ENCODE results near the gene CDC26.
"Not testable (repeated sequence)": the region's sequence is repeated elsewhere in the genome, so short reads cannot be mapped to it uniquely, and the experiment has no call there.

Gene CDC26

DNA sequence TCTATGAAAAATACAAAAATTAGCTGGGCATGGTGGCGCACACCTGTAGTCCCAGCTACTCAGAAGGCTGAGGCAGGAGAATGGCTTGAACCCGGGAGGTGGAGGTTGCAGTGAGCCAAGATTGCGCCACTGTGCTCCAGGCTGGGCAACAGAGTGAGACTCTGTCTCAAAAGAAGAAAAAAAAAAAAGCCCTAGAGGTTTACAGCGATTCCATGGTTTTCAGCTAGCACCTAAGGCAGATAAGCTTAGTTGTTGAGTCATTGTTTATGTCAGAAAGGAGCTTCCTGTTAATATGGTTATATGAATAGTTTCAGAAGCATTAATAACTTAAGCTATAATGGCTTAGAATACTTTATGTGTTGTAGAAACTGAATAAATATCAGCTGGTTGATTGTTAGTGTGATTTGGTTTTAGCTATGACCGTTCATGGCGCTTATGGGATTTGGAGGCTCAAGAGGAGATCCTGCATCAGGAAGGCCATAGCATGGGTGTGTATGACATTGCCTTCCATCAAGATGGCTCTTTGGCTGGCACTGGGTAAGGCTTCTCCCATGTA lies 14.8 kb upstream of the CDC26 start:
- DNase-seq, result no peak

DNA sequence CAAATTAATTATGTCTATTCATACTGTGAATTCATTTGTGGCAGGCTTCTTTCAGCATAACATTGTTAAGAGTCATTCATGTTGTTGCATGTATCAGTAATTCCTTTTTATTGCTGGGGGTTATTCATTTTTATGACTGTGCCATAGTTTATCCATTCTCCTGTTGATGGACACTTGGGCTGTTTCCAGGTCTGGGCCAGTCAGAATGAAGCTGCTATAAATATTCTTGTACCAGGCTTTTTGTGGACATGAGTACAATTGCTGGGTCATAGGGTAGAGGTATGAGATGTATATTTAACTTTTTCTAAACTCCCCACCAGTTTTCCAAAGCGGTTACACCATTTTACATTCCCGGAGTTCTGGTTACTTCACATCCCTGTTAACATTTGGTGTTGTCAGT lies 13.7 kb upstream of the CDC26 start:
- no peak for DNase-seq

DNA sequence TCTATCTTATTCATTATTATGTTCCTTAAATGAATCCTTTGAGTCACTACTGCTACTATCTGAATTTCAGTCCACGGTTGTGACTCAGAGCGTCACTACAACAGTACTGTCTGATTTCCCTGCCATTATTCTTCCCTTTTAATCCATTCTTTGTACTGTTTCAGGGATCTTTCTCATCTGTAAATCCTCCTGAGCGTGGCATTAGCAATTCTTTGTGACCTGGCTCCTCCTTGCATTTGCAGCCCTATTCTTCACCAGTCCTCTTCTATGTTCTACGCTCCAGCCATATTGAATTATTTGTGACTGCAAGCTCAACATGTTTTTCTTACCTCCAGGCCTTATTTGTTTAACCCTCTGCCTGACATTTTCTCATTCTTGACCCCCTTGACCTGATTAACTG lies 6.0 kb upstream of the CDC26 start:
- DNase-seq, result no peak

DNA sequence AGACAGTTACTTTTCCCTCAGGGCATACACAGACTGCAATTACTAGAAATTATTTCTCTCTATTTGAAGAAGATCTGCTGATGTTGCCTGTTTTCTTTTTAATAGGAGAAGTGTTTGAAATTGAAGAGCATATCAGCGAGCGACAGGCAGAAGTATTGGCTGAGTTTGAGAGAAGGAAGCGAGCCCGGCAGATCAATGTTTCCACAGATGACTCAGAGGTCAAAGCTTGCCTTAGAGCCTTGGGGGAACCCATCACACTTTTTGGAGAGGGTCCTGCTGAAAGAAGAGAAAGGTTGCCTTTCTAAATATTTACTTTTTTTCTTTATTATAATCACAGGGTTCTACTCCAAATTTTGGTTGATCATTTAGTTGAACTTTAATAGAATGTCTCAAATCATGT lies 3.5 kb upstream of the CDC26 start:
- DNase-seq, result no peak

DNA sequence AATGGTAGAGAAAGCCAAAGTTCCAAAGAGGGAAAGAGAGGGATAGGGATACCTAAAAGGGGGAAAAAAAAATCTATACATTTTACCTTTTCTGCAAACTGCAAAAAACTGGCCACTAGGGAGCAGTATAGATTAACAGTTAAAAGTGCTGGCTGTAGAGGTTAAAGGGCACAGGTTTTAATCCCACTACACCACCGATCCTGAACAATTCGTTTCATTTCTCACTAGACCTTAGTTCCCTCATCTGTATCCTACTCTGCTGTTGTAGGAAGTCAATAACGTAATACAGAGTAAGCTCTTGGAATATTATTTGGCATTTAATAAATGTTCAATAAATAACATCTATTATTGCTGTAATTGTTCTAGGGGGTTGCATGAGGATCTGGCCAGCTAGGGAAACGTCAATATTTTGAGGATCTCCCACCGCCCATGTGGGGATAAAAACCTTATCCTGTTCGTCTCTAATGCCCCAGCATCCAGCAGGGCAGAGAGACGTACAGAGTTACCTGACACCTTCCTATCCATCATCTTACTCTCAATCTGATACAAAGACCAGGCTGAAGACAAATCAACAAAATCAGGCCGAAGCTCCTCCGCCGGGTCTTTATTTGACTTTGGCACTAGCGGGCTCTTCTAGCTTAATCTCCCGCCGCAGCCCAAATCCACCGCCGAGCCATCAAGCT lies 757 bp downstream of the CDC26 start:
- no peak for DNase-seq

DNA sequence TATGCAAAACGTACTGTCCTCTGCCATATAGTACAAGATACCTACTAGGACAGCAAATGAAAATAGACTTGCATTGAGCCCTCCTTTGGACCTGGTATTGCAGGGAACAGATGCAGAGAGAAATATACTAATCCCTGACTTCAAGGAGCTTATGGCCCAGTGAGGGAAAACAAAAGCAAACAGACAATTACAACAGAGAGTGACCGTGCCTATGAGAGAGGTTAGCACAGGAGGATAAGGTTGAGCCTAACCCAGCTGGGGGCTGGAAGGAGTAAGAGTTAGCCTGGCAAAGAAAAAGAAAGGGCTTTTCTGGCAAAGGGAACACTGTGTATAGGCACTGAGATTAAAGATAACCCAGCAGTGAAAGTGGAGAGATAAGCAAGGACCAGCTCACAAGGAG lies 5.5 kb downstream of the CDC26 start:
- DNase-seq, result no peak

DNA sequence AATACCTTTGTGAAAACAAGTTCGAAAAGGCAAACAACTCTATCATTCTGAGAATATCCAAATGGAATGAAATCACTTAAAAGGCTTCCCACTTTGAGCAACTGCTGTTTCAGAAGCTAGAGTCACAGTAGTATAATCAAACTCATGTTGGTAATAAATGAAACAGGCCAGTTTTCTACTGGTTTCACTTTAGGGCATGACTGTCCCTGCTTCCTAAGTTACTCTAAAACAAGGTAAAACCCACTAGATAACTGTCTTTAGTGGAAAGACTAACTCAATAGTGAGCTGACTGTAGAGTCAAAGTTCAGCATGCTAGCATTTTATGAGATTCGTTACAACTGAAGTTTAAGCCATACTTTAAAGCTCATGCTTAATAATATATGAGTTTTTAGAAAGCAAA lies 6.0 kb downstream of the CDC26 start:
- DNase-seq, result no peak

DNA sequence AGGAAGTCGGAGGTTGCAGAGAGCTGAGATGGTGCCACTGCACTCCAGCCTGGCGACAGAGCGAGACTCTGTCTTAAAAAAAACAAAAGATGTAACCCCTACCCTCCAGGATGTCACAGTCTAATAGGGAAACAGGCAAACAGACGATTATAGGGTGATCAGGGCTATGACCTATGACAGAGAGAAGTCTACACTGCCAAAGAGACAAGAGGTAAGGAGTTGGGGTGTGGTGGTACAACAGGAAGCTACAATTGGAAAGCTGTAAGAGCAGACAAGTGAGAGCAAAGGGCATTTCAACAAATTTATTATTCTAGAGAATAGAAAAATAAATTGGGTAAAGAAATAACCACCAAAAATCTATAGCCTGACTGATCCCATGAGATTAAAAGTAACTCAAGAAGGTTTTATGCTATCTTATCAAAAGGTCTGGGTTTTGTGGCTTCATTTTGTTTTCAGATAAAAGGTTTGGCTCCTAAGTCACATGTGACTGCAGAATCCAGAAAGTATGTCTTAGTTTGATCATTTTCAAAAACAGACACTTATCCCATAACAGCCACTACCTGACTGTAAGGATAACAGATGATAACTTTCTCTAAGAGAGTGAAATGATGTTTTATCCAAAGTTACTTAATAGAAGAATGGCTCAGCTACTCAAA lies 7.3 kb downstream of the CDC26 start:
- no peak for DNase-seq

DNA sequence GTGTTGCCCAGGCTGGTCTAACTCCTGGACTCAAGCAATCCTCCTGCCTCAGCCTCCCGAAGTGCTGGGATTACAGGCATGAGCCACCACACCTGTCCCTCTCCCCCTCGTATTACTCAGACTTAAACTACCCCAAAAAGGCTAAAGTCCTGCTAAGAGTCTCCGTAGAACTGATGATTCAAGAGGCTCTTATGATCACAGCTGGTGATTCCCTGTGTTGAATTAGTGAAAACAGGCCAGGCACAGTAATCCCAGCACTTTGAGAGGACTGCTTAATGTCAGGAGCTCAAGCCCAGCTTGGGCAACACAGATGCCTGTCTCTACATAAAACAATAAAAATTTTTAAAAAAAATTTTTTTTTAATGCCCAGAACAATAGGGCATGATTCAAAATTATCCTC lies 9.2 kb downstream of the CDC26 start:
- DNase-seq, result no peak

DNA sequence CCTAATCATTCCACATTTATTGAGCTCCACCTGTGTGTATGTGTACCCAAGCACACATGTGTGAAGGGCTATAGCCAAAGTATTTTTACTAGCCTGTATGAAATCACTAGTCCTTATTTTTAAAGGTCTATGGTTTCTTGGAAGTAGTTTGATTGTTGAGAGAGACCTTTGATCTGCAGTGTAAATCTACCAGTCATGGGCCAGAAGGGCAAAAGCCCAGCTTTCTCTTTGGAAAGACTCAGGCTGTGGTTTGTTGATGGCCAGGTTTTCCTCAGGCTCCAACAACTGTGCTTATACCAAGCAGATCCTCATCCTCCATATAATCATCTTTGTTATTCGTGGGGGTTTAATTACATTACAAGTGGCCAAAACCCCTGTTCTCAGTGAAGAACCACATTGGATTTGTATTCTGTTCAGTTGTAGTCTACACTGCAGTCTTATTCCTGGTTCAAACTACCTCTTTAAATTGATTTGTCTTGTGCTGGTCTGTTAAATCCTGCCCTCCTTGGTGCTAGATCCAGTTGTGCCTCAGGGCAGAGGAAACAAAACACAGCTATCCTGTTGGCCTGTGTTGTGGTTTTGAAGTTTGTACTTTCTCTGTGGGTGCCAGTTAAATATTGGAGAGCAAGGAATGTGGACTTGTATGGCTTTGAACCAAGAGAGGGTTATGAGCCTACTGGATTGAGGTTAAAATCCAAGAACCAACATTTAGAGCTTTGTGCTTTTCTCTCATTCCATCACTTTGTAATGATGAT lies 13.3 kb downstream of the CDC26 start:
- no peak for DNase-seq

DNA sequence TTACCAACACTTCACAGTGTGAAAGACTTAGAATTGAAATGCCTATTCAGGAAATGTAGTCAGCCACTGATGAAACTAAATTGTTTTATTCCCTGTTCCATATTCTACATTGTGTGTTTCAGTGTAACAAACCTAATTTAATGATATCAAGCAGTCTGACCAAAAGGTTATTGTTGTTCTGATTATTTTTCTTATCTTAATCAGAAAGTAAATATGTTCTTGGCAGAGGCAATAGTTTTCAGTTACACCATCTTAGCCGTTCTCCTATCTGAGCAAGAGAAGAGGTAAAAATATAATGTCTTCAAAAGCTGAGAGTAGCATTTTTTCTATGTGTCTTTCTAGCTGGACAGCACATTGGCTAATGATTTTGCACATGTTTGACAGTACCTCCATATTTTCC lies 17.1 kb downstream of the CDC26 start:
- no peak for DNase-seq

DNA sequence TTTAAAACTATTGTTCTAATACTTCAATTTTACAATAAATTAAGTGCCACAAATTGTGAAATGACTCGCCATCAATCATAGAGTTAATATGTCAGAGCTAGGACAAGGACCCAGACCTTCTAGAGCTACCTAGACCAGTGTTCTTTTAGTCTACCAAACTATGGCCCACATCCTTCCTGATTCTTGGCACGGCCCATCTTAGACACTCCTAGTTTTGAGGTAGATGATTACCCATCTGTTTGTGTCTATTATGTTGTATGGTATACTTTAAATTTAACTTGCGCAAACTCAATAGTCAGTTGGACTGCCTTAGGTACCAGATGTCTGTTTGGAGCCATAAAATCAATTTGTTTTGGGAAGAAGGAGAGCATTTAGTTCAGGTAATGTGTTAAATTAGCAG lies 17.5 kb downstream of the CDC26 start:
- DNase-seq, result no peak

DNA sequence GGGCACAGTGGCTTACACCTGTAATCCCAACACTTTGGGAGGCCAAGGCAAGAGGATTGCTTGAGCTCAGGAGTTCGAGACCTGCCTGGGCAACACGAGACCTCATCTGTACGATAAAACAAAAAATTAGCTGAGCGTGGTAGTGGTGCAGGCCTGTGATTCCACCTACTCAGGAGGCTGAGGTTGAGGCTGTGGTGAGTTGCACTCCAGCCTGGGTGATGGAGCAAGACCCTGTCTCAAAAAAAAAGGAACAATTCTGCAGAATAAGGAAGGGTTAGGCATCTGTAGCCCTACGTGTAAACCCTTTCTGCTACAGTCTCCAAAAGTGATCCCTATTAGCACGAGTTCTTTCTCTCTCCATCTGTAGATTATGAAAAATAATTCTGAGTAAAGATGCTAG lies 19.9 kb downstream of the CDC26 start:
- no peak for DNase-seq

DNA sequence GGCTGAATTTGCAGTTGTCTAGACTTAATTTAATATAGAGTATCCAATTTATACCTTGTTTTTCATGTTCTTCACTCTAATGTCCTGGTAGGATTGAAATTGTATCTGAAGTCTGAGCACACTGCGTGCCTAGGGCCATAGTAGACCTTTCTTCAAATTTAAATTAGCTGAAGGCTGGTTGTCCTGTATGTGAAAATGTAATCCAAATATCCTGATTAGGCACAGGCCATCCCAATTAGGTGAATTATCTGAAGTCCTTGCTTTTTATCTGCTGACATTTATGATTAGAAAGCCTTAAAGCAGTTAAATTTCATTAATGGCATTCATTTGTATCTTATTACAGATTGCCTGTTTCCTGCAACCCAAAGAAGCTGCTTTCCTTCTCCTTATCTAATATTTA lies 20.4 kb downstream of the CDC26 start:
- no peak for DNase-seq

DNA sequence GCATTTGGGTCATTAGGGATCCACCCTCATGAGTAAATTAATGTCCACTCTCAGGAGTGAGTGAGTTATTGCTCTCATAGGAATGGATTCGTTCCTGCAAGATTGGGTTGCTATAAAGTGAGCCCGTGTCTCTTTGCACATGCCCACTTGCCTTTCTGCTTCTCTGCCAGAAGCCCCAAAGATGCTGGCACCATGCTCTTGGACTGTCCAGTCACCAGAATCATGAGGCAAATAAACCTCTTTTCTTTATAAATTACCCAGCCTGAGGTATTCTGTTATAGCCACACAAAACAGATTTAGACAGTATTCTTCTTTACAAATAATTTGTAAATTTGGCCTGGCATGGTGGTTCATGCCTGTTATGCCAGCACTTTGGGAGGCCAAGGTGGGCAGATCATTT lies 24.6 kb downstream of the CDC26 start:
- no peak for DNase-seq

DNA sequence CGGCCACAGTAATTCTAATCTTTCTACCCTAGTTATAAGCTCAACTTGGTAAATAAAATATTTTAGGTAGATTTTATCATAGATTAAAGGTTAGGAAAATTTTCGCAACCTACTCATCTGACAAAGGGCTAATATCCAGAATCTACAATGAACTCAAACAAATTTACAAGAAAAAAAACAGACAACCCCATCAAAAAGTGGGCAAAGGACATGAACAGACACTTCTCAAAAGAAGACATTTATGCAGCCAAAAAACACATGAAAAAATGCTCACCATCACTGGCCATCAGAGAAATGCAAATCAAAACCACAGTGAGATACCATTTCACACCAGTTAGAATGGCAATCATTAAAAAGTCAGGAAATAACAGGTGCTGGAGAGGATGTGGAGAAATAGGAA lies 25.7 kb downstream of the CDC26 start:
- DNase-seq, result not testable (repeated sequence)

DNA sequence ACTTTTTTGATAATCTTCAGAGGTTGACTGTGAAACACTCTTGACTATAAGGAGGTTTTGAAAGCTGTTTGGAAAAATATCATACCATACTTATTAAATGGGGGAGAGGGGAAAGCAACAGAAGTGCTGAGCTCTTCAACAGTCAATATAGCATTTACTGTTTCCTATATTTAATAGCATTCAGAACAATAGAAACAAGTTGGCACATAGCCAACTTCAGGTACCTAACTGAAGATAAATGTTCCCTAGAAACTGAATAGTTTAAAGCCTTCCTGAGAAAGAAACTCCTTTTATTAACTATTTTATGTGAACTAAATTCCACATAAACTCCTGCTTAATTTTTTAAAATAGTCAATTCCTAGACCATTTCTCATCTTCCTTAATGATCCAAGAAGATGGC lies 27.7 kb downstream of the CDC26 start:
- no peak for DNase-seq

DNA sequence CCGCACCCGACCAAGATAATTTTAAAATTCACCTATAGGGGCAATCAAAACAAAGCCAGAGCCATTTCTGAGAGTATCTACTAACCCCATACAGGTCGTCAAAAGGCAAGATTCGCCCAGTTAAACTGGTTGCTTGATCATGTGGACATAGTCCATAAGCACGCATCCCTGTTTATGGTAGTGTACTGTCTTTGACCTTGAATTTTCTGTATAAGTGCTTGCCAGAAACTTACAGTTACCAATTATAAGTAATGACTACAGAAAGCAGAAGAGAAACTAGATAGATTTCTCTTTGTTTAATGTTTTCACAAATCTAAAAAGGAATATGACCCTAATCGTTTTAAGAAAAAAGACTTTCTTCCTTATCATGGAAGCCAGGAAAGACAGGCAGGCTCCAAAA lies 28.4 kb downstream of the CDC26 start:
- no peak for DNase-seq

DNA sequence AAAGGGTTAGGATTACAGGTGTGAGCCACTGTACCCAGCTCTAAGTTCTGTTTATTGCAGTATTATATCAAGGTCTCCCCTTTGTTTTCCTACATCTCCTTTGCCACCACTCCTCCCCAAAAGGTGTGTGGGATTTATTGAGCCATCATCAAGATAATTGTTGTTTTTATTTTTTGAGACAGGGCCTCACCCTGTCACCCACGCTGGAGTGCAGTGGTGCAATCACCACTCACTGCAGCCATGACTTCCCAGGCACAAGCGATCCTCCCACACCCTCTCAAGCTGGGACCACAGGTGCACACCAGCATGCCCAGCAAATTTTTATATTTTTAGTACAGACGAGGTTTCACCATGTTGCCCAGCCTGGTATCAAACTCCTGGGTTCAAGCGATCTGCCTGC lies 29.5 kb downstream of the CDC26 start:
- DNase-seq, result no peak

DNA sequence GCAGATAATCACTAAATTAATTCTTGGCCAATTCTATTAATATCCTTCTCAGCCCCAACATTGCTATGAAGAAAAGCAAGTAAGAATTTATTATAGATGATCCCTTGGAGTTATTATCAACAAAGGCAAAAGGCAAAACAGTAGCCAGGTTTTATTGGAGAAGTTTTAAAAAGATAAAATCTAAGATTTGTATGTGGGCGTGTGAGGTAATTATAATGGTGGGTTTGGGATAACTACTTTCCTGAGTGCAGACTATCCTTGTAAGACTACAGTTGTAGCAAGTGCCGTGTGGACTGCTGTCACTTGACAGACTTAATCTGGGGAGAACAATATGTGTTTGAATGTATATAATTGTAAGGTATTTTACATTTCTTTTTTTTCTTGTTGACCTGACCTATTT lies 30.8 kb downstream of the CDC26 start:
- no peak for DNase-seq

DNA sequence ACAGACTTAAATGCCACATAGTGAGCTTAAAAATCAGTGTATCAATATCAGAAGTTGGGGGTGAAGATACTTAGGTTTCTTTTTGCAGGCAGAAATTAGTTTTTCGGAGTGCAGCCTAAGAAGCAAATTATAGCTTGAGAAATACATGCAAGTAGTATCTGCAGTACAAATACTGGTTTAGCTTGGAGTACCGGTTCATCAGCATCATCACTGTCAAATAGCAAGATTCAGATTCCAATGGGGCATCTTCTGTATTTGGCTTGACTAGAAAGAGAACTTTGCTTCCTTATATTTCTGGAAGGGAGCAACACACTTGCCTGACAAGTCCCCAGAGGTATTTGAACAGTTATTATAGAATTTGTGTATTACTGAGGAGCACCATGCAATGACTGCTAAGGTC lies 34.2 kb downstream of the CDC26 start:
- DNase-seq, result no peak

DNA sequence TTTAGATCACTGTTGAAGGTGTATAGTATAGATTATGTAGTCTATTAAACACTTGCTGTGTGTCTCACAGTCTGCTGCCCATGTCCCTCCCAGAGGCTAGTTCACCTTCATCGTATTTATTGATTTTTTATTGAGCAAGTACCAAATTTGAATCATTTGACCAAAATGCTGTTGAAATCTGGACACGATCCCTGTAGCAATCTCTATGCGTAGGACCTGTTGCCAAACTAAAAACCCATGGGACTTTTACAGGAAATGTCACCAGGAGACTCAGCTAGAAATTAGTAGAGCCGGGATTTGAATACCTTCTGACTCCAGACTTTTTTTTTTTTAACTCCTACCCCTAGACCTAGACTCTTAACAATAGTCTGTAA lies 36.5 kb downstream of the CDC26 start:
- DNase-seq, result no peak

DNA sequence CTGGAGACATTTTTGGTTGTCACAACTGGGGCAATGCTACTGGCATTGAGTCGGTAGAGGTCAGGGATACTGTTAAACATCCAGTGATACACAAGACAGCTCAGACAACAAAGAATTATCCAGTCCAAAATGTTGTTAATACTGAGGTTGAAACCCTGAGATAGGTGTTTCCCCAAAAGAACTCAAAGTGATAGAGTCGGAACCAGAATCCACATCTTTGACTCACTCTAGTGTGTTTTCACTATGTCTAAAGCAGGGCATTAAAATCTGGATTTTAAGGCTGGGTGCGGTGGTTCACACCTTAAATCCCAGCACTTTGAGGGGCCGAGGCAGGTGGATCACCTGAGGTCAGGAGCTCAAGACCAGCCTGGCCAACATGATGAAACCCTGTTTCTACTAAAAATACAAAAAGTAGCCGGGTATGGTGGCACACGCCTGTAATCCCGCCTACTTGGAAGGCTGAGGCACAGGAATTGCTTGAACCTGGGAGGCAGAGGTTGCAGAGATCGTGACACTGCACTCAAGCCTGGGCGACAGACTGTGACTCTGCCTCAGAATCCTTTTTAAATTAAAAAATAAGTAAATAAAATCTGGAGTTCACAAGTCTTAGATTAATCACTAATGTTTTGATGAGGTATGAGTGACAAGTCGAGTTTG lies 37.0 kb downstream of the CDC26 start:
- no peak for DNase-seq

DNA sequence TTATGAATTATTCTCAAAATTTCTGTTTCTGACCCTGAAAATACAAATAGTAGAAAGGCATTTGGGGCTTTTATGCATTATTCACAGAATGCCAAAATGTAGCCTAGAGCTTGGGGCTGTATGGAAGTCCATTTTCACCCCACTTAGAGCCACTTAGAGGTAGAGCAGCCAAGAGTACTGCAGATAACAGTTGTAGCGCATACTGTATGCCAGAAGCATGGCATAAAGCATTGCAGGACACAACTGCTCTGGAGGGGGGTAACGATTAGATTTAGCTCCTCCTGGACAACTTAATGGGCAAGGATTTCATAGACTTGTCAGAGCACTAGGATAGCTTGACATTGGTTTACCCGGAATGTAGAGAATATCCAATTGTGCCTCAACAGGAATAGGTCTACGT lies 38.3 kb downstream of the CDC26 start:
- no peak for DNase-seq

Measured in right hindlimb (tissue), 1 donor.